NCI-H2107 (cell line): ENCODE results near the gene SPAG5.

Experiments used
- DNase-seq: peaks from one replicate; lab custom pipeline; 2025; lab: John Stamatoyannopoulos, UW

Gene SPAG5, protein sequence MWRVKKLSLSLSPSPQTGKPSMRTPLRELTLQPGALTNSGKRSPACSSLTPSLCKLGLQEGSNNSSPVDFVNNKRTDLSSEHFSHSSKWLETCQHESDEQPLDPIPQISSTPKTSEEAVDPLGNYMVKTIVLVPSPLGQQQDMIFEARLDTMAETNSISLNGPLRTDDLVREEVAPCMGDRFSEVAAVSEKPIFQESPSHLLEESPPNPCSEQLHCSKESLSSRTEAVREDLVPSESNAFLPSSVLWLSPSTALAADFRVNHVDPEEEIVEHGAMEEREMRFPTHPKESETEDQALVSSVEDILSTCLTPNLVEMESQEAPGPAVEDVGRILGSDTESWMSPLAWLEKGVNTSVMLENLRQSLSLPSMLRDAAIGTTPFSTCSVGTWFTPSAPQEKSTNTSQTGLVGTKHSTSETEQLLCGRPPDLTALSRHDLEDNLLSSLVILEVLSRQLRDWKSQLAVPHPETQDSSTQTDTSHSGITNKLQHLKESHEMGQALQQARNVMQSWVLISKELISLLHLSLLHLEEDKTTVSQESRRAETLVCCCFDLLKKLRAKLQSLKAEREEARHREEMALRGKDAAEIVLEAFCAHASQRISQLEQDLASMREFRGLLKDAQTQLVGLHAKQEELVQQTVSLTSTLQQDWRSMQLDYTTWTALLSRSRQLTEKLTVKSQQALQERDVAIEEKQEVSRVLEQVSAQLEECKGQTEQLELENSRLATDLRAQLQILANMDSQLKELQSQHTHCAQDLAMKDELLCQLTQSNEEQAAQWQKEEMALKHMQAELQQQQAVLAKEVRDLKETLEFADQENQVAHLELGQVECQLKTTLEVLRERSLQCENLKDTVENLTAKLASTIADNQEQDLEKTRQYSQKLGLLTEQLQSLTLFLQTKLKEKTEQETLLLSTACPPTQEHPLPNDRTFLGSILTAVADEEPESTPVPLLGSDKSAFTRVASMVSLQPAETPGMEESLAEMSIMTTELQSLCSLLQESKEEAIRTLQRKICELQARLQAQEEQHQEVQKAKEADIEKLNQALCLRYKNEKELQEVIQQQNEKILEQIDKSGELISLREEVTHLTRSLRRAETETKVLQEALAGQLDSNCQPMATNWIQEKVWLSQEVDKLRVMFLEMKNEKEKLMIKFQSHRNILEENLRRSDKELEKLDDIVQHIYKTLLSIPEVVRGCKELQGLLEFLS

GRCh38 chr17:28598799-28599310 is at the start of gene SPAG5:
Gene SPAG5, minus strand, starts transcription at chr17:28599025. Its CDS starts 79 bp downstream, at chr17:28598946.
- peak; percentile 87 for DNase-seq

DNA sequence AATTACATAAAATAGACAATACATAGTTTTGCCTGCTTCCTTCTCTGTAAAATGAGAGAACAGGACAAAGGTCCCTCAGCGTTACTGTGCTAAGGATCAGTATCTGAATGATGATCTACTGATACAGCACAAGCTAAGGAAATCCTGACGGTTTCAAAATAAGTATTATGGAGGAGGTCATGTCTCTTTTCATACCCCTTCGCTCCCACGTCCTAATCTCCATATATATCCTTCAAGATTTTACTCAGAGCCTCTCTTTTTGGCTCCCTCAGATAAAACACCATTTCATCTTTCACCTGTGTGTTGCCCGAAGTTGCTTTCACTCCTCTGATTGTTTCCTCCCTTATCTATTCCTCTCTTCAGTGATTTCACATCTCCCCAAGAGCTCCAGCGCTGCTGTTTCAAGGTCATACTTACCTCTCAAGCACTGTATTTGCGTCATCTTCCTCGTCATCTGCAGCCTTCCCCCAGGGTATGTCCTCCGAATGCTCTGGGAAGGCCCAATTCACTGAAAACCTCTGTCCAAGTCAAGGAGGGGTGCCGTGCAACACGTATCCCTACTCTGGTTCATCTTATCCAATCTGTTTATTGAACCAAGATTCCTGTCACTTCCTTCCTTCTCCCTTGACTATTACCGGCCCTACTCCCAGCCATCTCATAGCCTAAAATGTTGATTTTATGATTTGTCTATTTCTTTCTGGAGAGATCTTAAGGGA is 47.4 kb upstream of the SPAG5 start:
- no peak for DNase-seq

- DNase-seq, result no peak
These were observed 46.7 kb upstream of the SPAG5 start for GRCh38 chr17:28645576-28645939.

GRCh38 chr17:28644787-28645575 is 46.2 kb upstream of the SPAG5 start, which contains the start of gene BLTP2:
Gene BLTP2, minus strand, starts transcription at chr17:28645158. Its CDS starts 102 bp downstream, at chr17:28645056.
- DNase-seq, result peak; percentile 79

- DNase-seq, result no peak
These were observed 45.4 kb upstream of the SPAG5 start for GRCh38 chr17:28643983-28644786.

GRCh38 chr17:28641579-28641978 is 42.8 kb upstream of the SPAG5 start:
- DNase-seq, result no peak

DNA sequence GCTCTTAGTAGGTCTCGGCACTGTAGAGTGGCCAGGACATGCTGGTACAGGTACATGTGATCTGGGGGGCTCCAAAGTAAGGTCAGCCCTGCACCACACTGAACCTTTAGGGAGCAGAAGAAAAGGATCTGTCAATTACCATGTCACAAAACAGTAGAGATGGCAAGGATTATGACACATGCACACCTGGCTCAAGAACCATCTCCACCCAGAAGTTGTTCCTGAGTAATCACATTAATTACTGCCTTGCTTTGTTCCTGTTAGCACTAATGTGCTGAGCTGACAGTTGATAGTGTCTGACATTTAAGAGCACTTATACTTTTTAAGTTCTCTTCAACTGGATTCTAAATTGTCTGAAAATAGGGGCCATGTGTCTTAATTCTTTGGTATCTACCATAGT is 36.7 kb upstream of the SPAG5 start:
- no peak for DNase-seq

GRCh38 chr17:28634206-28634865 is 35.5 kb upstream of the SPAG5 start:
- no peak for DNase-seq

DNA sequence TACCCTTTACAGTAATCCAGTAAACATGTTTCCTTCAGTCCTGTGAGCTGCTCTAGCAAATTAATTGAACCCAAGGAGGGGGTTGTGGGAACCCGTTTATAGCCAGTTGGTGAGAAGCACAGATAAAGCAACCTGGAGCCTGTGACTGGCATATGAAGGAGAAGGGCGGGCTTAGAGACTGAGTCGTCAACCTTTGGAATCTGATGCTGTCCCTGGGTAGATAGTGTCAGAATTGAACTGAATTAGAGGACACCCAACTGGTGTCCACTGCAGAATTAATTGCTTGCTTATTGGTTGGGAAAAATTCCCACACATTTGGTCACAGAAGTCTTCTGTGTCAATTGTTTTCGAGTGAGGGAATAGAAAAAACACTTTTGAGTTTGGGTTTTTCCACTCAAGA is 28.0 kb upstream of the SPAG5 start:
- DNase-seq, result no peak

- no peak for DNase-seq
These were observed 25.3 kb upstream of the SPAG5 start for GRCh38 chr17:28624148-28624547.

DNA sequence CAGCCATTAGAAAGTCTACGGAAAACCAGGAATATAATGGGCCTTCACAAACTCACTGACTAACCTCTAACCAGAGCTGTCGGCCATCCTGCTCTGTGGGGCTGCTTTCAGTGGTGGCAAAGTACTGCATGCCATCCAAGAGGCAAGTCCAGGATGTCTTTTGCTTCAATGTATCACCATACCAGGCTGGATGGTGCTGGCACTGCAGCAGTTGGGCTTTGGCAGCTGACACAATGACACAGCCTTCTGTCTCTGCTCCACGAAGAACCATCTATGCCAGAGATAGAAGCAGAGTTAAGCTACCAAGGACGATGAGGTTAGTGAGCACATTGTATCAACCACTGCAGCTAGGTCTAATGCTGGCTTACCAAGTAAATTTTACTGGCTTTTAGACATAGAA is 24.9 kb upstream of the SPAG5 start:
- no peak for DNase-seq

GRCh38 chr17:28622186-28622585 is 23.4 kb upstream of the SPAG5 start:
- DNase-seq, result no peak

DNA sequence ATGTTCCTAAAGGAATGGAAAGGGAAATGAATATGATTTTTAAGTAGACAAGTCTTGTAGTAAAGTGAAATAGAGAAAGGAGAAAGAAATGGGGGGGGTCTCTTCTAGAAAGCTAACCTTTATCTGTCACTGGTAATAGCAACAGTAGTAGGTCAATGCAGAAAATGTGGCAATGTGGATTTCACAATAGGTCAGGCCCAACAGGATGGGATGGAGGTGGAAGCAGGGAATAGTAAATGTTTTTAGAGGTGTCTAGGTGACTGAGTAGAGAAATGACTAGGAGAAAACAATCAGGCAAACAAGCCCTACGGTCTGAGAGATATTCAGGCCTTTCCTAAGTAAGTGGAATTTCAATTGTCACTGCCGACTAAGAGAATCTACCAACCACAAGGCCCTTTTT is 21.2 kb upstream of the SPAG5 start:
- no peak for DNase-seq

- DNase-seq, result no peak
These were observed 19.6 kb upstream of the SPAG5 start for GRCh38 chr17:28618464-28618863.

DNA sequence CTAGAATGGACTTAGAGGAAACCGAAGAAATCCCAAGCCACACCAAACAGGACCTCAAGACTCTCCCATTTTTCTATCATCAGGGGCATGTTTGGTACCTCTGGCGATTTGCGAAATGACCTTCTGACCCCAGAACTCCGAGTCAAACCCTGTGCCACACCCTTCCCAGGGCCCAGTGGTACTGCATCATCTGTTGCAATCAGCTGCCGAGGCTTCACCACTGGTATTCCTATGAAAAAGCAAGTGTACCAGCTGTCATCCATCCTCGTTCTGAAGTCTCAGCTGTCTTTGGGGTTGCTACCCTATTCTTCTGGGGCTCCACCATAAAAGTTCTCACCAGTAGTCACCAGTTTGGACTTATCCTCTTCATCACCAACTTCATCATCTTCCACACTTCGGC is 17.5 kb upstream of the SPAG5 start:
- no peak for DNase-seq

DNA sequence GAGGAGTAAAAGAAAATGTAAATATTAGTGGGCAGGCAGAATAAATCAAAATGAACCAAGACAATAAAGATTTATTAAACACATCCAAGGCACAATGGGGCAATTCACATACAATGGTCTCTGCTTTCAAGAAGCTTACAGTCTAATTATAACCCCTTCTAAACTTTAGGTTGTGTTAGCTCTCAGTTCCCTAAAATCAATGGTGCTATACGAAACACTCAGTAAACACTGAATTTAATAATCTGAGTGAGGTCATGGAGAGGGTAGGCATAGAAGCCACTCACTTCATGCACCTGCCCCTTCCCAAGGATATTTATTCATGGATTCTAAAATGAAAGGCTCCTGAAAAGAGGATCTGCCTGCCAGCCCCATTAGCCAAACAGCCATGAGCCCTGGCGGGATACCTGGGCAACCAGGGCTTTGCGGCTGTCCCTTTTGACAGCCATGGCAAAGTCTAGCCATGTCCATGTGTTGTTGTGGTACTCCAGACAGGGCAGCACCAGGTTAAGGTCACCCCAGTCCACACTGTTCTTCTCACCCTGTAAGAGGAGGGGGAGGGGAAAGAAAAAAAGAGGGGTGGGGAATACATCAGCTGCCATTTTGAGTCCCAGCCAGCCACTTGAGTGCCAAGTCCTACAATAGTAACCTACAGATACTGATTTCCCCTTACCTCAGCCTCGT is 16.6 kb upstream of the SPAG5 start:
- DNase-seq, result no peak

DNA sequence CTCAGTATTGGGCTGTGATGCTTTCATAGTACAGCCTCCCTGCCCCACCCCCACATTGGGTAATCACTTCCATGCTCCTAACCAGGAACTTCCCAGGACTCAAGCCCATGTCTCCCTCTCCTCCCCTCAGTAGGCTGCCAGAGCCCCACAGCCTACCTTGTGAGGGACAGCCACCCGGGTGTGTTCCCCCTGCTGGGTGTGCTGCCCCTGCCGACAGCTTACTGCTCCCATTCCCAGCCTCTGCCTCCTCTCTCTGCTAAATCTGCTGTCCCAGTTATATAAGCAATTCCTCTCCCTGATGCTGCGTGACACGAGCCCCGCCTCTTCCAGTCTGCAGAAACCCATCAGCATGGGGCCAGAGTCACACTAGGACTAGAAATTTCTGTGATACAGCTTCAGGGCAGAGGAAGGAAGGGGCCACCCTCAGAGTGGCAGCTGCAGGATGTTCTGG is 15.1 kb upstream of the SPAG5 start, which contains the start of gene RSKR:
Gene RSKR, minus strand, starts transcription at position 255 of the 451 bp plus-strand sequence. Its CDS starts 24 bp downstream, at position 231.
- no peak for DNase-seq
